Lower lobe of right lung (tissue), 2 donors: ENCODE results near the gene BHLHE41. TPM values are rescaled to one million over a fixed set of nuclear protein-coding genes. Genes with fewer than 3 reads are reported as not detected.

Source experiments
- ATAC-seq, 2 donors: fragments of 200-7000 bp; cut with Tn5 transposase; one replicate each; pipeline ENCODE4 v1.9.1; 2020 to 2022; ENCODE audit warnings: mild to moderate bottlenecking in 2 of 2, moderate library complexity in 2 of 2
- DNase-seq: peaks from one replicate; pipeline ENCODE4 v3.0.0-alpha.2; 2020
- H3K27ac ChIP-seq: fragments of 200-600 bp; one replicate; pipeline ENCODE4 v1.8.0; 2022
- H3K27me3 ChIP-seq: fragments of 200-600 bp; one replicate; pipeline ENCODE4 v1.8.0; 2022; ENCODE audit warnings: low read depth
- H3K36me3 ChIP-seq: fragments of 200-600 bp; one replicate; pipeline ENCODE4 v1.8.0; 2022; ENCODE audit warnings: mild to moderate bottlenecking
- H3K4me1 ChIP-seq: fragments of 200-600 bp; one replicate; pipeline ENCODE4 v1.8.0; 2022
- H3K4me3 ChIP-seq: fragments of 200-600 bp; one replicate; pipeline ENCODE4 v1.8.0; 2022; ENCODE audit warnings: mild to moderate bottlenecking
- H3K9me3 ChIP-seq: fragments of 200-600 bp; one replicate; pipeline ENCODE4 v1.8.0; 2022
- CTCF ChIP-seq: fragments of 200-600 bp; IDR thresholded peaks from one replicate; pipeline ENCODE4 v1.8.0; 2022; ENCODE audit warnings: antibody characterized with exemption, mild to moderate bottlenecking
- intact Hi-C: fragments of 100-400 bp; cut with DNase I; formaldehyde crosslinking; loops from one replicate; pipeline ENCODE4 v1.11.0; 2022
- long read RNA-seq: library from polyadenylated mRNA; unstranded; transcript quantifications from one replicate; pipeline ENCODE4 v2.0.0, GENCODE V29; 2021
- total RNA-seq: library from RNA; stranded (reverse); fragmentation: NEBNext Ultra II Directional; extraction: Animal tissue kit (Norgen Biotek cat#: 25700); gene quantifications from one replicate; pipeline ENCODE4 v1.2.1, GENCODE V29; 2021
- donor health status: DM: no; HTN: yes; CAD: no; lungs with severe emphysema.

Gene BHLHE41
- total RNA-seq: 125 TPM
- long read RNA-seq, transcript BHLHE41-203 (3 exons, 438 nt): minor isoform, 16 of 115 reads
- long read RNA-seq, transcript BHLHE41-201 (5 exons, 3,837 nt): major isoform, 28 of 115 reads
- long read RNA-seq, partial matches to known transcripts: 3 of 115 reads
- long read RNA-seq, other reads (novel, unspliced or antisense): 68 of 115 reads

DNA sequence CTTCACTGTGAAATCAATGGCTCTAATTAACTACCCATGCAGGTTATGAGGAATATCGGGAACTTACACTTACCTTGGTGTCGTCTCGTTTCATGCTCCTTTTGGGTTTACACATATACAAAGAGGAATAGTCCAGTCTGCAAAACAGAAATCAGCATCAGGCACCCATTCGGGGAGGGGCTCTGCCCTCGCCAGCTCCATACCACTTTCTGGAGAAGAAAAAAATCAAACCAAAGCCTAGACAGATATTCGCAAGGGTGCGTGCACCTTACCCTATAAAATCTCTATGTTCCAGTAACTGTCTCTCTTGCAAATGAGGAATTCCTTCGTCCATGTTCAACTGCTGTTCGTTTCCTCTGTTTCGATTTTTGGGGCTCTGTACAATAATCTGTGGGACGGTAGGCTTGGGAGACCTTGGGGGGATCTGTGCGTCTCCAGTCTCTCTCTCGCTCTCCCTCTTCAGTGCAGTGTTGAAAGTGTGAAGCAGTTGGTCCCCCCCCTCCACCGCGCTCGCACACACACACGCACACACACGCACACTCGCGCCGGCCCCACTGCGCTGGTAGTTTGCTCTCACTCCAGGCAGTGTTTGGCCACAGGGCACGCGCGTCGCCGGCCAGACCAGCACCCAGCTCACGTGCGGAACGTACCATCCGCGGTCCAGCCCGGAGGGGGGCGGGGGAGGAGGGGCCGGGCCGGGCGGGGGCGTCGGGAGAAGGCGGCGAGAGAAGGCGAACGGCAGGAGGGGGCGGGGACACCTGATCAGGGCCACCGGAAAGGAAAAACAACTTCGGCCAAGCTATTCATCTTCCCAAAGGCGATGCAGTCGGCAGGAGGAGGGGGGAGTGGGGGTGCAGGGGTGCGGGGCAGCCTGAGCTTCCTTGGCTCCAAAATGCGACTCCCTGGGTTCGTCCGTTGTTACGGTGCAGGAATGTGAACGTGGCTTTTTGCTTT is at the start of gene BHLHE41:
Gene BHLHE41 (minus strand): TSS at position 592 of the 954 bp plus-strand sequence. CDS start 258 bp downstream, at position 334.
- peaks cover 53% of the 10 kb centered on the region for H3K4me1 ChIP-seq
- peak; percentile 51 to 73 for ATAC-seq
- H3K4me3 ChIP-seq: peak within 1 kb of the TSS; percentile 62
- peak within 1 kb of the TSS; percentile 79 for H3K27ac ChIP-seq
- peaks cover 75% of the 10 kb centered on the region for H3K27me3 ChIP-seq
- no peaks in the 10 kb centered on the region for H3K9me3 ChIP-seq
- H3K36me3 ChIP-seq: no peaks in the 10 kb centered on the region
- TF ChIP-seq CTCF: no peak
- intact Hi-C loops: no loop called here
- peak; percentile 86 for DNase-seq

- TF ChIP-seq CTCF: no peak
- Histone ChIP-seq H3K36me3 (no peaks in the 10 kb centered on the region), H3K4me1 (no peaks in the 10 kb centered on the region), H3K4me3 (no peak overlapping the region), H3K9me3 (no peaks in the 10 kb centered on the region), H3K27ac (no peak overlapping the region), H3K27me3 (no peaks in the 10 kb centered on the region)
- ATAC-seq (no peak), DNase-seq (no peak)
- intact Hi-C loops: no loop called here
Observed at GRCh38 chr12:26172946-26173552, 48.2 kb upstream of the BHLHE41 start.

DNA sequence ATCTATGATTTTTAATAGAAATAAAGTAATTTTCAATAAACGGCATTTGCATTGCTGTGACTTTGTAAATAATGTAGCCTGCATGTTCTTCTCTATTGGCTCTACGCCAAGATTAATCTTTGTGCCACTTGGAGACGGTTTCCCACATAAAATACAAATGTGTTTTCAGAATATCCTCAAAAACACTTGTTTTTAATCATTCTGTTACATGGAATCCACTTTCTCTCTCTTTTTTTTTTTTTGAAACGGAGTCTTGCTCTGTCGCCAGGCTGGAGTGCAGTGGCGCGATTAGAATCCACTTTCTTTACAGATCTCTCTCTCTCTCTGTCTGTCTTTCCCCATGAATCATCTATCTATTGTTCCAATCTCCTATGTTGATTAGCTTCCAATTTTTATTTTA is 47.7 kb upstream of the BHLHE41 start:
- no peak for TF ChIP-seq CTCF
- H3K27ac ChIP-seq: no peak overlapping the region
- H3K9me3 ChIP-seq: no peaks in the 10 kb centered on the region
- no peak overlapping the region for H3K4me3 ChIP-seq
- intact Hi-C loops: no loop called here
- DNase-seq: no peak
- H3K36me3 ChIP-seq: no peaks in the 10 kb centered on the region
- no peaks in the 10 kb centered on the region for H3K27me3 ChIP-seq
- ATAC-seq: no peak
- H3K4me1 ChIP-seq: no peaks in the 10 kb centered on the region

DNA sequence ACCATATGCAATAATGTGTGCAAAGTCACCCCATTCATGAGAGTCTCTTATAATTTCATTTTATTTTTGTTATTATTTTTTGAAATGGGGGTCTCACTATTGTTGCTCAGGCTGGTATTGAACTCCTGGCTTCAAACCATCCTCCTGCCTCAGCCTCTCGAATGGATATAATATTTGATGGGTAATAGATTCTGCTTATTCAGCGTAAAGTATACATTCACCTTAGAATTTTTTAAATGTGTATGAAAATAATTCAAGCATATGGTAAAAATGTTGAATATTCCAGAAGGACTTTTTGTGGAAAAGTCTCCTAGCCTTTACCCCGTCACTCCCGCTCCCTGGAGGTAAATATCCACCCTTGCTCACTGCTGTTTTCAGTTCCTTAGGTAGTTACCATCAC is 47.2 kb upstream of the BHLHE41 start:
- no peaks in the 10 kb centered on the region for H3K4me1 ChIP-seq
- H3K27me3 ChIP-seq: no peaks in the 10 kb centered on the region
- no peak for ATAC-seq

More for the DNA sequence above, 47.2 kb upstream of the BHLHE41 start:
- Histone ChIP-seq H3K36me3 (no peaks in the 10 kb centered on the region), H3K9me3 (no peaks in the 10 kb centered on the region), H3K4me3 (no peak overlapping the region), H3K27ac (no peak overlapping the region)
- no peak for TF ChIP-seq CTCF
- no peak for DNase-seq
- intact Hi-C loops: no loop called here
